Right lobe of liver (tissue), 4 donors: Measurements from ENCODE around the gene MATN4.

Experiments used
- CTCF ChIP-seq, 4 donors: fragments of 200-600 bp in 3 of 4; fragments of 450-650 bp in 1 of 4; IDR thresholded peaks; one replicate each; pipeline versions ENCODE4 v1.5.1 to v1.8.0; 2016 to 2022; ENCODE audit warnings: antibody characterized with exemption in 4 of 4, mild to moderate bottlenecking in 2 of 4
- POLR2A ChIP-seq: fragments of 450-650 bp; IDR thresholded peaks from one replicate; pipeline ENCODE4 v1.6.1; 2017; ENCODE audit warnings: antibody characterized with exemption, mild to moderate bottlenecking
- donor health status: DM: no; HTN: no; CAD: no.
- donor health status: DM: no; HTN: no; CAD: no.
- donor health status: DM: no; HTN: yes; CAD: no.

GRCh38 chr20:45269754-45270270, 38.3 kb downstream of the MATN4 start:
- TF ChIP-seq CTCF (IDR thresholded peaks at IDR 0.05) (no peak), POLR2A (no peak)
